Daoy (cell line): ENCODE data around the gene CDC25B. TPM values are rescaled to one million over a fixed set of nuclear protein-coding genes. Genes with fewer than 3 reads are reported as not detected.
"Not testable (repeated sequence)": the region's sequence is repeated elsewhere in the genome, so short reads cannot be mapped to it uniquely, and the experiment has no call there.

ENCODE experiments used
- DNase-seq: peaks from one replicate; pipeline ENCODE4 v3.0.0-alpha.2; 2015; ENCODE audit warnings: low read depth
- total RNA-seq: library from RNA; depleted of rRNA; stranded (reverse); fragments of >200 nt; shearing (Covaris generic); gene quantifications from 2 replicates; pipeline ENCODE4 v1.2.3, GENCODE V29; 2014

The CDC25B gene
- total RNA-seq, 1 experiment from 2014 or later = 39.7 TPM

GRCh38 chr20:3784863-3785239 is 11.3 kb upstream of the CDC25B start:
- DNase-seq = no peak

DNA sequence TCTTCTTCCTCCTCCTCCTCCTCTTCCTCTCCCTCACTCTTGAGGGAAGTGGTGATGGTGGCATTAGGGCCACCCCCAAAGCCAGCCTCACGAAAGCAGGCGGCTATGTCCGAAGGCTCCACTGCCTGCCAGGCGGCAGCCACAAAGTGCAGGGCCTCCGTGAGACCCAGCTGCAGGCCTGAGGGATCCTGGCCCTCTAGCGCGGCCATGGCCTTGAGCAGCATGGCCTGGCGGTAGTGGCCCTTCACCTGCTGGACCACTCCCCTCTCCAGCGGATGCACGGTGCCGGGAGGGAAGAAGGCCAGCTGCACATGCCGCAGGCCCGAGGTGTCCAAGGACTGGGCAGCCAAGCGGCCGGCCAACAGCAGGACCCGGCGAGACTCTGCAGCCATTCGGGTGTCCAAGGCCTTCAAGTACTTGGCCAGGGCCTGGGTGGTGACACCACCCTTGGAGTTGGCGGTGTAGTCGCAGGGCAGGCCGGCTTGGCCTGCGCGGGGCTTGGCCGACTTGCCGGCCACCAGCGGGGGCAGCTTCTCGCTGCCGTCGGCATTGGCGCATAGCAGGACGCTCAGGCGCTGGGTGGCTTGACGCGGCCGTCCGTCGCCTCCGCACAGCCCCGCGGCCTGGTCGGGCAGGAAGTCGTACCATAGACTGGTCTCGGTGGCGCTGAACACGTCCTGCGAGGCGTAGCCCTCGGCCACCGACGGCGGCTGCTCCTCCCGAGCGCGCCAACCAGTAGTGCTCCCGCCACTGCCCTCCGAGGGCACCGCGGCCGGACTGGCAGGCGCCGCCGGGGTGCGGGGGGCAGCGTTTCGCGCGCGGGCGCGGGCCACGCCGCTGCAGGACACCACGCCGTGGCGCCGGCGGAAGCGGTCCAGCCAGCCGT is 10.6 kb upstream of the CDC25B start:
- DNase-seq = peak; percentile 32

GRCh38 chr20:3786126-3786484 is 10.0 kb upstream of the CDC25B start:
- DNase-seq = peak; percentile 67

GRCh38 chr20:3786665-3787323 is 9.3 kb upstream of the CDC25B start, which contains the start of gene CENPB:
CENPB (minus strand) TSS chr20:3786740; CDS start chr20:3786483, 257 bp downstream.
- peak; percentile 93 for DNase-seq

- no peak for DNase-seq
Measured at GRCh38 chr20:3787324-3788014, 8.6 kb upstream of the CDC25B start.

DNA sequence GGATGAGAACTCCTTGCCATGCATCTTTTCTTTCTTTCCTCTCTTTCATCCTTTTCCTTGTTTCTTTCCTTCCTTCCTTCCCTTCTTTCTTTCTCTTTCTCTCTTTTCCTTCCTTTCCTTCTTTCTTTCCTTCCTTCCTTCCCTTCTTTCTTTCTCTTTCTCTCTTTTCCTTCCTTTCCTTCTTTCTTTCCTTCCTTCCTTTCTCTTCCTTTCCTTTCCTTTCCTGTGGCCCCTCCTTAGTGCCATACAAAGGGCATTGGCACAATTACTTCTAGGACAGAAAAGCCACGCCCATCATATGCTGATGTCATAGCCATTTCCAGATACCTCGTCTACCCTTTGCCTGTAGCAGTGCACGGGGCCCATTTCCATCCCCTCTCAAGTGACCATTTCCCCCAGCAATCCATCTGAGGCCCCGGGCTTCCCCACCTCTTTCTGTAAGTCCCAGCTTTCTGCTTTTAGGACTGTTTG is 7.4 kb upstream of the CDC25B start:
- peak; percentile 41 for DNase-seq

DNA sequence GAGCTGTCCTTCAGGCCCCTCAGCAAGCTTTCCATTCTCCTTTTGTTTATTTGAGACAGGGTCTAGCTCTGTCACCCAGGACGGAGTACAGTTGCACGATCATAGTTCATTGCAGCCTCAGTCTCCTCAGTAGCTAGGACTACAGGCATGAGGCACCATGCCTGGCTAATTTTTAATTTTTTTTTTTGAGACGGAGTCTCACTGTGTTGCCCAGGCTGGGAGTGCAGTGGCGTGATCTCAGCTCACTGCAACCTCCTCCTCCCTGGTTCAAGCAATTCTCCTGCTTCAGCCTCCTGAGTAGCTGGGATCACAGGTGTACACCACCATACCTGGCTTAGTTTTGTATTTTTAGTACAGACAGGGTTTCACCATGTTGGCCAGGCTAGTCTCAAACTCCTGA is 6.9 kb upstream of the CDC25B start:
- not testable (repeated sequence) for DNase-seq

- not testable (repeated sequence) for DNase-seq
Measured at GRCh38 chr20:3794168-3794567, 1.9 kb upstream of the CDC25B start.

DNA sequence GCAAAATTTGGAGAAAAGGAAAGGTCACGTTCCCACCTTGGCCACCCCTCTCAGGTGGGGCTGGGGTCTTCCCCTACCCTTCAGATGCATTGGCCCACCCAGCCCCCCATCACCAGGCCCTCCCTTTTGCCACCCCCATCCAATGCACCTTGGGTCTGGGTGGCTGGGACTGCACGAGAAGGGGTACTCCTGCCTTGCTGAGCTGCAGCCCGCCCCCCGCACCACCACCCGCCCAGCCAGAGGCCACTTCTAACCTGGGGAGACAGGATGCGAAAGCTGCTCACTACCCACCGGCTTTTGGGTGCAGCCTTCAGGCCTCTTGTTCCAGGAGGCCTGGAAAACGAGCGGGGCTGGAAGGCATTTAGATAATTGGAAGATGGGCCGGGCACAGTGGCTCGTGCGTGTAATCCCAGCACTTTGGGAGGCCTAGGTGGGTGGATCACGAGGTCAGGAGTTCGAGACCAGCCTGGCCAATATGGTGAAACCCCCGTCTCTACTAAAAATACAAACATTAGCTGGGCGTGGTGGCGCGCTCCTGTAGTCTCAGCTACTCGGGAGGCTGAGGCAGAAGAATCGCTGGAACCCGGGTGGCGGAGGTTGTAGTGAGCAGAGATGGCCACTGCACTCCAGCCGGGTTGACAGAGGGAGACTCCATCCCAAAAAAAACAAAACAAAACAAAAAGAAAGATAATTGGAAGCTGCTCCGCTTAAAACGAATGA is 1.2 kb upstream of the CDC25B start:
- DNase-seq = no peak

DNA sequence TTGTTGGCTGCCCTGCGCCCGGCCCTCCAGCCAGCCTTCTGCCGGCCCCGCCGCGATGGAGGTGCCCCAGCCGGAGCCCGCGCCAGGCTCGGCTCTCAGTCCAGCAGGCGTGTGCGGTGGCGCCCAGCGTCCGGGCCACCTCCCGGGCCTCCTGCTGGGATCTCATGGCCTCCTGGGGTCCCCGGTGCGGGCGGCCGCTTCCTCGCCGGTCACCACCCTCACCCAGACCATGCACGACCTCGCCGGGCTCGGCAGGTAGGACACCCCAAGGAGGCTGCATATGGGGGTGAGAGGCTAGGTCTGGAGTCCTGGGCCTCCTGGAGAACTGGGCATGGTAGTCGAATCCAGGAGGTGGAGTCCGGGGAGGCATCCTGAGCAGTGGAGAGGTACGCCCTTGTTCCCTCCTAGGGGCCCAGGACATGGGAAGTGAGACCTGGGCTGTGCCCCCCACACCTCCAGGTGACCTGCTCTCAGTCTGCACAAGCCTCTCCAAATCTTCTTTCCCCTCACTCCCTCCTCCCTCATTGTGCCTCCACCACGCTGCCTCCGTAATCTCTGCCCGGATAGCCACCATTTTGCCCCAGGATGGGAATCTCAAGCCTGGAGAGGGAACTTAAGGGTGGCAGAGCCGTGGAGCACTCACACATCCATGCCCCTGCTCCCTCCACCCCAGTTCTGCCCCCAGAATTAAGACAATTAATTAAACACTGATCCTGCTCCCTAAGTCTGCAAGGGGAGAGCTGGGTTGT is 541 bp downstream of the CDC25B start:
- DNase-seq = no peak

DNA sequence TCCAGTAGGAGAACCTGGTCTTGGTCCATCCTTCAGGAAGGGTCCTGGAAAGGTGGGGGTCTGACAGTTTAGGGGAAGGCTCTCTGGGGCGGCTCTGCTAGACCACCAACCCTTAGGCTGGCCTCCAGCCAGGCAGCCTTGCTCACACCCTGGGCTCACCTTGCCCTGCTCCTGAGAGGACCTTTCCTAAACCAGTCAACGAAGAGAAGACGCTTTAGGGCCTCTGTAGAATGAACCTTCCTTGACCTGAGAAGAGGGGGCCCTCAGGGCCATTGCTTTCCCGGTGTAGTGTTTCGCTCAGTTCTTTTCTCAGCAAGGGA is 1.1 kb downstream of the CDC25B start:
- no peak for DNase-seq

DNA sequence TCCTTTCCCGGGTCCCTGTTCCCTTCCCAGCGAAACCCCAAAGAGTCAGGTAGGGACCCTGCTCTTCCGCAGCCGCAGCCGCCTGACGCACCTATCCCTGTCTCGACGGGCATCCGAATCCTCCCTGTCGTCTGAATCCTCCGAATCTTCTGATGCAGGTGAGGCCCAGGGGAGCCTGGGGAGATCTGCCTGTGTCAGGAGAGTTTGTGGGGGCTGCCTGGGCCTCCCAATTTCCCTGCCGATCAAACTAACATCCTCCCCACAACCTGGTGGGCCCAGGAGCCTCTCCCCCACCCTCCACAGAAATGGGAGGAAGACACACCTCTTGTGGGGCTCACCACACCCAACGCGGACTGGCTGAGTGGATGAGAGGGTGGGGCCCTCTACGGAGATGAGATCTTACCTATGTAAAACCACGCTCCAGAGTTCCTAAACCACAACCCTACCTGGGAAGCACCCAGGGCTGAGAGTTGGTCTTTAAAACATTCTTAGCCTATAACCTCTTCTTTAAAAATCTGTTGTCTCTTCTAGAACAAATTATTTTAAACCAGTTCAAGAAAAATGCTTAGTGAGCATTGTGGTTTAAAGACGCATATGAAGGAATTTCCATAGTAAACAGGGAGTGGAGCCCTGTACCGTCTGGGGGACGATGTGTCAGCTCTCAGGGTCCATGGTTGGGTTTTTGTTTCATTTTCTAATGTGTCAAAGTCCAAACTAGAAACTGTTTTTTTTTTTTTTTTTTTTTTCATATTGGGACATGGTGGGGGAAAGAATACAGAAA is 1.7 kb downstream of the CDC25B start:
- DNase-seq = no peak

- no peak for DNase-seq
Measured at GRCh38 chr20:3798373-3798768, 2.3 kb downstream of the CDC25B start.

DNA sequence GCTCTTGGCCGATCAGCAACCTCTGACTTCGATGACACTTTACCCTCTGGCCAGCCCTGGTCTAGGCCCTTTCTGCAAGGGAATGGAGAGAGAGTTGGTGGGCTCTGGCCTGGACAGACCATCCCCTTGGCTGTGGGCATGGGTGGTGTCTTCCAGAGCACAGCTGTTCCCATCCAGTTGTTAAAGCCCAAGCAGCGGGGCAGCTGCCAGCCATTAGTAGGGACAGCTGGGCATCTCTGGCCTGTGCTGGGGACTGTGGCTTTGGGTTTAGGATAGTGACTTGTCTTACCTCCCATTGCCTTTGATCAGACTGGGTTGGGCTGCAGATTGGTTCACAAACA is 2.8 kb downstream of the CDC25B start:
- DNase-seq = no peak

DNA sequence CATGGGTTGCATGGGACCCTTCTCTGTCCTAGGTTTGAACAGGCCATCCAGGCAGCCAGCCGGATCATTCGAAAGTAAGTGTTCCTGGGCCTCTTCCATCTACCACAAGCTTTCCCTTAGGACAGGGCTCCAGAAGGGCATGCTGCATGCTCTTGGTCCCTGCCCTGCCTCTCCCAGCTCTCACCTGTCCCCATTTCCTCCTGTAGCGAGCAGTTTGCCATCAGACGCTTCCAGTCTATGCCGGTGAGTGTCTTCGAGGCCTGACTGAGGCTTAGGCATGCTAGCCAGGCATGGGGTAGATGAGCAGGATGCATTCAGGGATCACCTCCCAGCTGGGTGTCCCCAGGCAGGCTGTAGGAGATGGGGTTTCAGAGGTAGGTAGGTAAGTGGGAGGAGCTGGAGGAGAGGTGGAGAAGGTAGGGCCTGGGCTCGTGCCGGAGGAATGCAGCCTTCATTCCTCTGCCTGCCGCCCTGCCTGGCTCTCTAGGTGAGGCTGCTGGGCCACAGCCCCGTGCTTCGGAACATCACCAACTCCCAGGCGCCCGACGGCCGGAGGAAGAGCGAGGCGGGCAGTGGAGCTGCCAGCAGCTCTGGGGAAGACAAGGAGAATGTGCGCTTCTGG is 4.3 kb downstream of the CDC25B start:
- no peak for DNase-seq

- DNase-seq = no peak
Measured at GRCh38 chr20:3800878-3801260, 4.8 kb downstream of the CDC25B start.

DNA sequence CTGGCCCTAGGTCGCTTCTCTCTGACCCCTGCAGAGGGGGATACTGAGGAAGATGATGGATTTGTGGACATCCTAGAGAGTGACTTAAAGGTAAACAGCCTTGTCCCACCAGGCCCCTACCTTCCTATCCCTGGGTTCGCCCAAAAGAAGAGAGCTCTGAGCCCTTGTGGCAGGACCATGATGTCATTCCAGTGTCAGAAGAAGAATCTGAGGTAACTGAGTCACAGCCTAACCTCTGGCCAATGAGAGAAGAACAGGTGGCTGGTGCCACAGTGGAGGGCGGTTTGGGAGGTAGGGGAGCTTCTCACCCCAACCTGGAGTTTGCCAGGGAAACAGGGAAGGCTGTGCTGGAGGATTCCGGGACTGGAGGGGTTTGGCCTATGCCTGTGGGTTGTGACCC is 5.2 kb downstream of the CDC25B start:
- DNase-seq = no peak

DNA sequence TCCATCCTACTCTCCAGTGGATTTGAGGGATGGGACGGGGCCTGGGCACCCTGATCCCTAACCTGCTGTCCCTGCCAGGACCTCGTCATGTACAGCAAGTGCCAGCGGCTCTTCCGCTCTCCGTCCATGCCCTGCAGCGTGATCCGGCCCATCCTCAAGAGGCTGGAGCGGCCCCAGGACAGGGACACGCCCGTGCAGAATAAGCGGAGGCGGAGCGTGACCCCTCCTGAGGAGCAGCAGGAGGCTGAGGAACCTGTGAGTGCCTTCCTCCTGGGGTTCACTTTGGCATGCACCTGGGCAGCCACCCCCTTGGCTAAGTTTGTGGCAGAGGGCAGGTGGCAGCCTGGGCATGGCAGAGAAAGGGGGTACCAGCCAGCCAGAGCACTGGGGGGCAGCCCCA is 5.7 kb downstream of the CDC25B start:
- DNase-seq = no peak

DNA sequence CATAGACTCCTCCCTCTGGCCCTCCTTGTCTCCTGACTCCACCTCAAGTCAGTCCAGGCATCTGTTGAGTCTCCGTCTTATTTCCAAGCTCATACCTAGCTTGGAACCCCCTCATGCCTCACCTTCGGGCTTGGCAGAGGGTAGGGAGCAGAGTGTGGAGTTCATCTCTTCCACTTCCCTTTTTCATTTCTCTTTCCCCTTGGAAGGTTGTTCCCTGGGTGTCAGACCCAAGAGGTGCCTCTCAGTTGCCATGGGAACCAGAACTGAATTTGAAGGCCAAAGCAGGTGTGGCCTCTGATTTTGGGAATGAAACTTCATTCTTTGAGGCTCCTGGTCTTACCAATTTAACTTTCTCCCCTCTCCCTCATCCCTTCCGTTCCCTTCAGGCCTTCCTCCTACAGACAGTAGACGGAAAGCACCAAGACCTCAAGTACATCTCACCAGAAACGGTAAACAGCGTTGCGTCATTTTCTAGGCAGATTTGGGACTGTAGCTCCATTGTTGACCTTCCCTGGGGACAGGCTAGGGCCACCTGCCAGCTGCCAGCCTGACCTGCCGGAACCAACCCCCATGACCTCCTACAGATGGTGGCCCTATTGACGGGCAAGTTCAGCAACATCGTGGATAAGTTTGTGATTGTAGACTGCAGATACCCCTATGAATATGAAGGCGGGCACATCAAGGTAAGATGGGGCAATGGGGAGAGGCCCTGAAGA is 6.6 kb downstream of the CDC25B start:
- no peak for DNase-seq

DNA sequence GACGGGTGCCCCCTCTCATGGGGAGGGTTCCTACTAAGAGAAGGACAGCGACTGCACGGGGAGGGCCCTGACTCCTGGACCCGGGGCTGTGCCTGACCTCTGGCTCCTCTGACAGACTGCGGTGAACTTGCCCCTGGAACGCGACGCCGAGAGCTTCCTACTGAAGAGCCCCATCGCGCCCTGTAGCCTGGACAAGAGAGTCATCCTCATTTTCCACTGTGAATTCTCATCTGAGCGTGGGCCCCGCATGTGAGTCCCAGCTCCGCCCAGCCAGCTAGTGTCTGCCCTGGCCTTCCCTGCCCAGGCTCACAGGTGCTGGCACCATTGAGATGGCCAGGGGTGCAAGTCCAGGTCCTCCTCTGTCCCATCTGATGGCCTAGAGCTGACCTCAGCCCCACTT is 7.2 kb downstream of the CDC25B start:
- DNase-seq = no peak
